ENCODE measurements around the gene CTH. TPM values are rescaled to one million over a fixed set of nuclear protein-coding genes. Genes with fewer than 3 reads are reported as not detected.
"Not testable (repeated sequence)": the region's sequence is repeated elsewhere in the genome, so short reads cannot be mapped to it uniquely, and the experiment has no call there.

Gene CTH
- total RNA-seq, 1 donor from 2014 or later: 12.3 TPM

- H3K4me3 Mint-ChIP-seq (ENCODE audit: low read depth); H3K27ac Mint-ChIP-seq; DNase-seq (ENCODE audit: low spot score); H3K4me1 Mint-ChIP-seq (ENCODE audit: low read depth); H3K27me3 Mint-ChIP-seq (ENCODE audit: low read depth); H3K9me3 Mint-ChIP-seq: not testable (repeated sequence)
- peaks cover 22% of the 10 kb centered on the region for H3K36me3 Mint-ChIP-seq (ENCODE audit: low read depth)
- intact Hi-C loops (cut with micrococcal nuclease): loop anchor here (10.0 kb wide), 2 partner anchors 264 to 666 kb away; partner anchors contain the start of gene ZRANB2
Measured at GRCh38 chr1:70418973-70419734, 8.1 kb downstream of the CTH start.

- Mint-ChIP-seq H3K27ac (no peak overlapping the region), H3K4me1 (ENCODE audit: low read depth) (peaks cover 3% of the 10 kb centered on the region), H3K9me3 (no peaks in the 10 kb centered on the region), H3K4me3 (ENCODE audit: low read depth) (no peak overlapping the region), H3K36me3 (ENCODE audit: low read depth) (peaks cover 24% of the 10 kb centered on the region), H3K27me3 (ENCODE audit: low read depth) (no peaks in the 10 kb centered on the region)
- intact Hi-C loops (cut with micrococcal nuclease): no loop called here
- no peak for DNase-seq (ENCODE audit: low spot score)
Measured at GRCh38 chr1:70420320-70420719, 9.3 kb downstream of the CTH start.

GRCh38 chr1:70426154-70427131 is 15.4 kb downstream of the CTH start:
- peak overlapping the region; percentile 15 for H3K27ac Mint-ChIP-seq
- intact Hi-C loops (cut with micrococcal nuclease): no loop called here
- peaks cover 36% of the 10 kb centered on the region for H3K36me3 Mint-ChIP-seq (ENCODE audit: low read depth)

GRCh38 chr1:70427976-70428375 is 16.9 kb downstream of the CTH start:
- H3K36me3 Mint-ChIP-seq (ENCODE audit: low read depth): peaks cover 45% of the 10 kb centered on the region
- intact Hi-C loops (cut with micrococcal nuclease): no loop called here
- H3K27ac Mint-ChIP-seq: no peak overlapping the region
- no peak overlapping the region for H3K4me3 Mint-ChIP-seq (ENCODE audit: low read depth)
- peaks cover 18% of the 10 kb centered on the region for H3K4me1 Mint-ChIP-seq (ENCODE audit: low read depth)
- no peaks in the 10 kb centered on the region for H3K9me3 Mint-ChIP-seq
- no peaks in the 10 kb centered on the region for H3K27me3 Mint-ChIP-seq (ENCODE audit: low read depth)
- DNase-seq (ENCODE audit: low spot score): no peak

More at GRCh38 chr1:70426154-70427131, 15.4 kb downstream of the CTH start:
- no peaks in the 10 kb centered on the region for H3K9me3 Mint-ChIP-seq
- H3K4me1 Mint-ChIP-seq (ENCODE audit: low read depth): peaks cover 18% of the 10 kb centered on the region
- no peak overlapping the region for H3K4me3 Mint-ChIP-seq (ENCODE audit: low read depth)
- no peak for DNase-seq (ENCODE audit: low spot score)
- no peaks in the 10 kb centered on the region for H3K27me3 Mint-ChIP-seq (ENCODE audit: low read depth)

- Mint-ChIP-seq H3K4me3 (ENCODE audit: low read depth) (no peak overlapping the region), H3K27me3 (ENCODE audit: low read depth) (no peaks in the 10 kb centered on the region), H3K9me3 (no peaks in the 10 kb centered on the region), H3K27ac (no peak overlapping the region), H3K36me3 (ENCODE audit: low read depth) (peaks cover 52% of the 10 kb centered on the region), H3K4me1 (ENCODE audit: low read depth) (peaks cover 15% of the 10 kb centered on the region)
- DNase-seq (ENCODE audit: low spot score): no peak
- intact Hi-C loops (cut with micrococcal nuclease): no loop called here
Measured at GRCh38 chr1:70429219-70429618, 18.2 kb downstream of the CTH start.

- Mint-ChIP-seq H3K4me1 (ENCODE audit: low read depth) (peaks cover 15% of the 10 kb centered on the region), H3K36me3 (ENCODE audit: low read depth) (peaks cover 52% of the 10 kb centered on the region), H3K27me3 (ENCODE audit: low read depth) (no peaks in the 10 kb centered on the region), H3K4me3 (ENCODE audit: low read depth) (no peak overlapping the region), H3K9me3 (no peaks in the 10 kb centered on the region), H3K27ac (no peak overlapping the region)
- DNase-seq (ENCODE audit: low spot score): no peak
- intact Hi-C loops (cut with micrococcal nuclease): no loop called here
Measured at GRCh38 chr1:70429757-70430156, 18.7 kb downstream of the CTH start.

GRCh38 chr1:70431317-70431716 is 20.2 kb downstream of the CTH start:
- H3K9me3 Mint-ChIP-seq: no peaks in the 10 kb centered on the region
- no peak for DNase-seq (ENCODE audit: low spot score)
- H3K4me3 Mint-ChIP-seq (ENCODE audit: low read depth): no peak overlapping the region
- peaks cover 6% of the 10 kb centered on the region for H3K4me1 Mint-ChIP-seq (ENCODE audit: low read depth)
- no peaks in the 10 kb centered on the region for H3K27me3 Mint-ChIP-seq (ENCODE audit: low read depth)
- intact Hi-C loops (cut with micrococcal nuclease): no loop called here
- H3K36me3 Mint-ChIP-seq (ENCODE audit: low read depth): peaks cover 48% of the 10 kb centered on the region
- H3K27ac Mint-ChIP-seq: no peak overlapping the region

GRCh38 chr1:70431874-70432273 is 20.8 kb downstream of the CTH start:
- Mint-ChIP-seq H3K36me3 (ENCODE audit: low read depth) (peaks cover 45% of the 10 kb centered on the region), H3K4me3 (ENCODE audit: low read depth) (no peak overlapping the region), H3K4me1 (ENCODE audit: low read depth) (peaks cover 8% of the 10 kb centered on the region), H3K9me3 (no peaks in the 10 kb centered on the region), H3K27me3 (ENCODE audit: low read depth) (no peaks in the 10 kb centered on the region), H3K27ac (no peak overlapping the region)
- intact Hi-C loops (cut with micrococcal nuclease): no loop called here
- no peak for DNase-seq (ENCODE audit: low spot score)

GRCh38 chr1:70434253-70434859 is 23.3 kb downstream of the CTH start:
- Mint-ChIP-seq H3K4me3 (ENCODE audit: low read depth) (no peak overlapping the region), H3K27ac (no peak overlapping the region), H3K4me1 (ENCODE audit: low read depth) (peaks cover 25% of the 10 kb centered on the region), H3K9me3 (no peaks in the 10 kb centered on the region), H3K27me3 (ENCODE audit: low read depth) (no peaks in the 10 kb centered on the region), H3K36me3 (ENCODE audit: low read depth) (peaks cover 49% of the 10 kb centered on the region)
- no peak for DNase-seq (ENCODE audit: low spot score)
- intact Hi-C loops (cut with micrococcal nuclease): no loop called here

- intact Hi-C loops (cut with micrococcal nuclease): no loop called here
- Mint-ChIP-seq H3K27me3 (ENCODE audit: low read depth) (no peaks in the 10 kb centered on the region), H3K4me3 (ENCODE audit: low read depth) (no peak overlapping the region), H3K4me1 (ENCODE audit: low read depth) (peaks cover 23% of the 10 kb centered on the region), H3K27ac (no peak overlapping the region), H3K36me3 (ENCODE audit: low read depth) (peaks cover 57% of the 10 kb centered on the region), H3K9me3 (no peaks in the 10 kb centered on the region)
- DNase-seq (ENCODE audit: low spot score): no peak
Measured at GRCh38 chr1:70436622-70437251, 25.7 kb downstream of the CTH start.

GRCh38 chr1:70438529-70438928 is 27.5 kb downstream of the CTH start:
- Mint-ChIP-seq H3K36me3 (ENCODE audit: low read depth) (peaks cover 49% of the 10 kb centered on the region), H3K27me3 (ENCODE audit: low read depth) (no peaks in the 10 kb centered on the region), H3K4me3 (ENCODE audit: low read depth) (no peak overlapping the region), H3K9me3 (no peaks in the 10 kb centered on the region), H3K27ac (peak overlapping the region; percentile 82), H3K4me1 (ENCODE audit: low read depth) (peaks cover 24% of the 10 kb centered on the region)
- no peak for DNase-seq (ENCODE audit: low spot score)
- intact Hi-C loops (cut with micrococcal nuclease): no loop called here

GRCh38 chr1:70440642-70441391 is 29.7 kb downstream of the CTH start:
- DNase-seq (ENCODE audit: low spot score): no peak
- intact Hi-C loops (cut with micrococcal nuclease): loop anchor here (5.0 kb wide), 1 partner anchor 61 kb away; no protein-coding TSS in a partner anchor
- no peak overlapping the region for H3K4me3 Mint-ChIP-seq (ENCODE audit: low read depth)
- peaks cover 41% of the 10 kb centered on the region for H3K36me3 Mint-ChIP-seq (ENCODE audit: low read depth)
- peaks cover 24% of the 10 kb centered on the region for H3K4me1 Mint-ChIP-seq (ENCODE audit: low read depth)
- peak overlapping the region; percentile 26 for H3K27ac Mint-ChIP-seq
- H3K9me3 Mint-ChIP-seq: no peaks in the 10 kb centered on the region
- H3K27me3 Mint-ChIP-seq (ENCODE audit: low read depth): no peaks in the 10 kb centered on the region

Data from activated T-helper 2 cell treated with anti-CD3 and anti-CD28 coated beads, Interferon-gamma antibody, Interleukin-2, Interleukin-4, amounts not matched to agents 10 μg/mL and 5 μg/mL and 100 μg/mL, durations not matched to agents 14 hours and 24 hours and 36 hours (primary cell).